GM21423 (cell line): ENCODE data around the gene PCSK5.

Experiments
- ATAC-seq: cut with Tn5 transposase; IDR thresholded peaks from one replicate; pipeline ENCODE4 v1.9.1; 2021; ENCODE audit warnings: mild to moderate bottlenecking, moderate library complexity; ENCODE audit not compliant: unreplicated experiment

Gene PCSK5

GRCh38 chr9:76373784-76374474, 483.5 kb downstream of the PCSK5 start:
- ATAC-seq, result no peak

GRCh38 chr9:76374783-76375559, 484.5 kb downstream of the PCSK5 start:
- ATAC-seq, result no peak

GRCh38 chr9:76377791-76378190, 487.3 kb downstream of the PCSK5 start:
- no peak for ATAC-seq

- no peak for ATAC-seq
These were observed 488.0 kb downstream of the PCSK5 start for GRCh38 chr9:76378367-76379073.

- no peak for ATAC-seq
These were observed 489.0 kb downstream of the PCSK5 start for GRCh38 chr9:76379494-76379893.

GRCh38 chr9:76390656-76391055, 500.2 kb downstream of the PCSK5 start:
- no peak for ATAC-seq

- peak; percentile 64 for ATAC-seq
These were observed 503.9 kb downstream of the PCSK5 start, which contains the start of gene RFK for GRCh38 chr9:76394195-76394959. Gene RFK (minus strand): TSS chr9:76394426. CDS start chr9:76394171, 255 bp downstream.

- ATAC-seq, result peak; percentile 51
These were observed 504.4 kb downstream of the PCSK5 start for GRCh38 chr9:76394960-76395252.

GRCh38 chr9:76395381-76395780, 504.9 kb downstream of the PCSK5 start:
- ATAC-seq, result no peak

GRCh38 chr9:76396144-76396543, 505.7 kb downstream of the PCSK5 start:
- no peak for ATAC-seq

- no peak for ATAC-seq
These were observed 506.1 kb downstream of the PCSK5 start for GRCh38 chr9:76396597-76396996.

GRCh38 chr9:76399856-76400255, 509.4 kb downstream of the PCSK5 start:
- ATAC-seq, result no peak

- no peak for ATAC-seq
These were observed 510.1 kb downstream of the PCSK5 start for GRCh38 chr9:76400534-76401096.

- ATAC-seq, result no peak
These were observed 510.7 kb downstream of the PCSK5 start for GRCh38 chr9:76401176-76401575.

GRCh38 chr9:76401580-76402354, 511.3 kb downstream of the PCSK5 start:
- ATAC-seq, result no peak

- ATAC-seq, result peak; percentile 92
These were observed 512.9 kb downstream of the PCSK5 start for GRCh38 chr9:76403352-76403751.

GRCh38 chr9:76404401-76404800, 513.9 kb downstream of the PCSK5 start:
- ATAC-seq, result no peak

GRCh38 chr9:76405340-76405739, 514.9 kb downstream of the PCSK5 start:
- ATAC-seq, result no peak

GRCh38 chr9:76405868-76406267, 515.4 kb downstream of the PCSK5 start:
- ATAC-seq, result no peak
